Measurements from ENCODE around the gene TIPIN. TPM values are rescaled to one million over a fixed set of nuclear protein-coding genes. Genes with fewer than 3 reads are reported as not detected.
A peak's percentile ranks its signal among the peaks of the same experiment; 100 is the strongest.

The TIPIN gene
- total RNA-seq, 1 donor from 2014 or later, result 9.8 TPM

DNA sequence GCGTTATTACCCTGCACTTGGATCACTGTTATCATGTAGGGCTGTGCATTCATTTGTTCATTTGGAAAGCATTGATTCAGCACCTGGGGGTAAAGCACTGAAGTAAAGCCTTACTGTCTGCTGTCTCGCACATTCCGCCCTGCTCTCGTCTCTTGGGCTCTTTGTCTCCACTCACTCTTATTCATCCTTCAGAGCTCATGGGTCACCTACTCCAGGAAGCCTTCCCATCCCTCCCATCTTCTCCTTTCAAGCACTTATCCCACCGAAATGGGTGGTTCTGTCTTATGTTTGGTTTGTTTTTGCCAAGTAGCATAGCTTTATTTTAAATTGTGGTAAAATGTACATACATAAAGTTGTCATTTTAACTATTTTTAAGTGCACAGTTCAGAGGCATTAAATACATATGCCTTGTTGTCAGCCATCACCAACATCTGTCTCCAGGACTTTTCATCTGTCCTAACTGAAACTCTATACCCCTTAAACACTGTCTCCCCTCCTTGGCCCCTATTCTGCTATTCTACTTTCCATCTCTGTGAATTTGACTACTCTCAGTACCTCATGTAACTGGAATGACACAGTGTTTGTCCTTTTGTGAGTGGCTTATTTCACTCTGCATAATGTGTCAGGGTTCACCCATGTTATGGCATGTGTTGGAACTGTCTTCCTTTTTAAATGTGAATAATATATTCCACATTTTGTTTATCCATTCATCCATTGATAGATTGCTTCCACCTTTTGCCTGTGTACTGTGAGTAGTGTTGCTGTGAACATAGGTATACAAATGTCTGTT is 53.8 kb downstream of the TIPIN start:
- Histone ChIP-seq H3K27me3 (ENCODE audit: control insufficient read depth, insufficient read depth, low read length) (no peaks in the 10 kb centered on the region), H3K4me3 (ENCODE audit: low read depth, low read length) (no peak overlapping the region), H3K36me3 (ENCODE audit: control insufficient read depth, insufficient read depth, low read length) (no peaks in the 10 kb centered on the region)
- TF ChIP-seq, protein P1, sequence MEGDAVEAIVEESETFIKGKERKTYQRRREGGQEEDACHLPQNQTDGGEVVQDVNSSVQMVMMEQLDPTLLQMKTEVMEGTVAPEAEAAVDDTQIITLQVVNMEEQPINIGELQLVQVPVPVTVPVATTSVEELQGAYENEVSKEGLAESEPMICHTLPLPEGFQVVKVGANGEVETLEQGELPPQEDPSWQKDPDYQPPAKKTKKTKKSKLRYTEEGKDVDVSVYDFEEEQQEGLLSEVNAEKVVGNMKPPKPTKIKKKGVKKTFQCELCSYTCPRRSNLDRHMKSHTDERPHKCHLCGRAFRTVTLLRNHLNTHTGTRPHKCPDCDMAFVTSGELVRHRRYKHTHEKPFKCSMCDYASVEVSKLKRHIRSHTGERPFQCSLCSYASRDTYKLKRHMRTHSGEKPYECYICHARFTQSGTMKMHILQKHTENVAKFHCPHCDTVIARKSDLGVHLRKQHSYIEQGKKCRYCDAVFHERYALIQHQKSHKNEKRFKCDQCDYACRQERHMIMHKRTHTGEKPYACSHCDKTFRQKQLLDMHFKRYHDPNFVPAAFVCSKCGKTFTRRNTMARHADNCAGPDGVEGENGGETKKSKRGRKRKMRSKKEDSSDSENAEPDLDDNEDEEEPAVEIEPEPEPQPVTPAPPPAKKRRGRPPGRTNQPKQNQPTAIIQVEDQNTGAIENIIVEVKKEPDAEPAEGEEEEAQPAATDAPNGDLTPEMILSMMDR (IDR thresholded peaks at IDR 0.05; ENCODE audit: insufficient read depth, low read length, poor library complexity, severe bottlenecking), result no peak
- DNase-seq (ENCODE audit: low read depth), result no peak

DNA sequence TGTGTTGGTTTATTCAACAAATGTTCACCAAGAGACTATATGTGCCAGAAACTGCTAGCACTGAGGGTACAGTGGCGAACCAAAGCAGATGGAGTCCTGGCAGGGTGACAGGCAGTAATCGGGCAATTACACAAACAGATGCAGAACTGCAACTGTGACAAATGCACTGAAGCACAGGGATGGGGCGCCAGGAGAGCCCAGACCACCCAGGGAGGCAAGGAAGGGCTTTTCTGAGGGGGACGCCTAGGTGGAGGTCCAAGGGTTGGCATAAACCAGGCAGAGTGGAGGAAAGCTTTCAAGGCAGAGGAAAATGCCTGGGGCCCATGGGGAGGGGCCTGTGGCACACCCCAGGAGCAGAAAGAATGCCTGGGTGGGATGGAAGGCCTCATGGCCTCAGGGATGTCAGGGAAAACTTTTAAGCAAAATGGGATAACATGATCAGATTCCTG is 57.7 kb downstream of the TIPIN start:
- Histone ChIP-seq H3K4me3 (ENCODE audit: low read depth, low read length) (no peak overlapping the region), H3K27me3 (ENCODE audit: control insufficient read depth, insufficient read depth, low read length) (no peaks in the 10 kb centered on the region), H3K36me3 (ENCODE audit: control insufficient read depth, insufficient read depth, low read length) (no peaks in the 10 kb centered on the region)
- TF ChIP-seq, protein P1 (IDR thresholded peaks at IDR 0.05; ENCODE audit: insufficient read depth, low read length, poor library complexity, severe bottlenecking), result no peak
- no peak for DNase-seq (ENCODE audit: low read depth)

- Histone ChIP-seq H3K4me3 (ENCODE audit: low read depth, low read length) (no peak overlapping the region), H3K36me3 (ENCODE audit: control insufficient read depth, insufficient read depth, low read length) (no peaks in the 10 kb centered on the region), H3K27me3 (ENCODE audit: control insufficient read depth, insufficient read depth, low read length) (no peaks in the 10 kb centered on the region)
- no peak for DNase-seq (ENCODE audit: low read depth)
- TF ChIP-seq, protein P1 (IDR thresholded peaks at IDR 0.05; ENCODE audit: insufficient read depth, low read length, poor library complexity, severe bottlenecking), result no peak
Observed at GRCh38 chr15:66296186-66296585, 60.3 kb downstream of the TIPIN start.

DNA sequence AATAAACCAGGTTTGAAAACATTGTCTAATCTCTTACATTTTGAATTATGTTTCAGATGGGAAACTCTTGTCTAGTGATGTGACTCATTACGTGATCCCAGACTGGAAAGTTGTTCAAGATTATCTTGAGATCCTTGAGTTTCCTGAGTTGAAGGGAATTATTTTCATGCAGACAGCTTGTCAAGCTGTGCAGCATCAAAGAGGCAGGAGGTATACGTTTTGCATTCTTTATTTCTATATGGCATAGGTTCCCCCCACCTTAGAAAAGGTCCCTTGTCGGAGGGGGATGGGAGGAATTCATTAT is 61.6 kb downstream of the TIPIN start:
- no peak for DNase-seq (ENCODE audit: low read depth)

GRCh38 chr15:66294157-66294931 is 62.1 kb downstream of the TIPIN start:
- peak; percentile 45 for DNase-seq (ENCODE audit: low read depth)
- TF ChIP-seq, protein P1 (IDR thresholded peaks at IDR 0.05; ENCODE audit: insufficient read depth, low read length, poor library complexity, severe bottlenecking), result no peak

More for the DNA sequence above, 61.6 kb downstream of the TIPIN start:
- Histone ChIP-seq H3K27me3 (ENCODE audit: control insufficient read depth, insufficient read depth, low read length) (no peaks in the 10 kb centered on the region), H3K36me3 (ENCODE audit: control insufficient read depth, insufficient read depth, low read length) (no peaks in the 10 kb centered on the region), H3K4me3 (ENCODE audit: low read depth, low read length) (no peak overlapping the region)
- TF ChIP-seq, protein P1 (IDR thresholded peaks at IDR 0.05; ENCODE audit: insufficient read depth, low read length, poor library complexity, severe bottlenecking), result no peak

More at GRCh38 chr15:66294157-66294931, 62.1 kb downstream of the TIPIN start:
- no peaks in the 10 kb centered on the region for H3K36me3 ChIP-seq (ENCODE audit: control insufficient read depth, insufficient read depth, low read length)
- no peaks in the 10 kb centered on the region for H3K27me3 ChIP-seq (ENCODE audit: control insufficient read depth, insufficient read depth, low read length)
- H3K4me3 ChIP-seq (ENCODE audit: low read depth, low read length), result peak overlapping the region; percentile 44

All from kidney epithelial cell (primary cell).